Measurements from ENCODE around the gene TRAF2.

TRAF2 gene

DNA sequence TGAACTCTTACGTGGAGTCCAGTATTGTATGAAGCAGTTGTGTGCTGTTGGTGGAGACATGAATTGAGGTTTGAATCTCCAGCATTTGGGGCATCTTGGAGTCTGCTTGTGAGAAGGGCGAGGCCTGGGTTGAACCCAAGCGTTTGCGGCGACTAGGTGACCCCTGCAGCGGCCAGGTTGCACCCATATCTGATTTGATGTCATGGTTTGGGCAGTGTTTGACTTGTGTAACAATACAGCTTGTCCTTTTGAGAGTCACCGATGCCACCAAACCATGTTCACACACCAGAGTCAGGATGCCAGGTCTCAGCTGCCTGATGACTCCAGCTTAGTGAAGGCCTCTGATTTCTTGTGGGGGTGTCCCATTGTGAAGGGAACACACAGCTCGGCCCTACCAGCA is 2.1 kb downstream of the TRAF2 start:
- DNase-seq: no peak
- Histone ChIP-seq H3K27me3 (replicated peaks) (no peaks in the 10 kb centered on the region), H3K36me3 (replicated peaks) (peaks cover 3% of the 10 kb centered on the region), H3K27ac (no peak overlapping the region), H3K4me3 (ENCODE audit: low read depth, low read length) (no peak overlapping the region)
- in situ Hi-C loops (cut with HindIII; ENCODE audit: low pct_ligation_motif_present, low sequenced_read_pairs): no loop called here
- TF ChIP-seq, protein P1, sequence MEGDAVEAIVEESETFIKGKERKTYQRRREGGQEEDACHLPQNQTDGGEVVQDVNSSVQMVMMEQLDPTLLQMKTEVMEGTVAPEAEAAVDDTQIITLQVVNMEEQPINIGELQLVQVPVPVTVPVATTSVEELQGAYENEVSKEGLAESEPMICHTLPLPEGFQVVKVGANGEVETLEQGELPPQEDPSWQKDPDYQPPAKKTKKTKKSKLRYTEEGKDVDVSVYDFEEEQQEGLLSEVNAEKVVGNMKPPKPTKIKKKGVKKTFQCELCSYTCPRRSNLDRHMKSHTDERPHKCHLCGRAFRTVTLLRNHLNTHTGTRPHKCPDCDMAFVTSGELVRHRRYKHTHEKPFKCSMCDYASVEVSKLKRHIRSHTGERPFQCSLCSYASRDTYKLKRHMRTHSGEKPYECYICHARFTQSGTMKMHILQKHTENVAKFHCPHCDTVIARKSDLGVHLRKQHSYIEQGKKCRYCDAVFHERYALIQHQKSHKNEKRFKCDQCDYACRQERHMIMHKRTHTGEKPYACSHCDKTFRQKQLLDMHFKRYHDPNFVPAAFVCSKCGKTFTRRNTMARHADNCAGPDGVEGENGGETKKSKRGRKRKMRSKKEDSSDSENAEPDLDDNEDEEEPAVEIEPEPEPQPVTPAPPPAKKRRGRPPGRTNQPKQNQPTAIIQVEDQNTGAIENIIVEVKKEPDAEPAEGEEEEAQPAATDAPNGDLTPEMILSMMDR (IDR thresholded peaks at IDR 0.05; ENCODE audit: low read depth, low read length, missing control alignments): no peak

DNA sequence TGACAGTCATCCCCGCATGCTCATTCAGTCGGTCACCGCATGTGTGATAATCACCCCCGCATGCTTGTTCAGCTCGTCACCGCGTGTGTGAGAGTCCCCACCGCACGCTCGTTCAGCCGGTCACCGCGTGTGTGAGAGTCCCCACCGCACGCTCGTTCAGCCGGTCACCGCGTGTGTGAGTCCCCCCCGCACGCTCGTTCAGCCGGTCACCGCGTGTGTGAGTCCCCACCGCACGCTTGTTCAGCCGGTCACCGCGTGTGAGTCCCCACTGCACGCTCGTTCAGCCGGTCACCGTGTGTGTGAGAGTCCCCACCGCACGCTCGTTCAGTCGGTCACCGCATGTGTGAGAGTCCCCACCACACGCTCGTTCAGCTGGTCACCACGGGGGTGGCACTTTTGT is 3.5 kb downstream of the TRAF2 start:
- no peak for DNase-seq
- TF ChIP-seq, protein P1 (IDR thresholded peaks at IDR 0.05; ENCODE audit: low read depth, low read length, missing control alignments): no peak
- Histone ChIP-seq H3K4me3 (ENCODE audit: low read depth, low read length) (no peak overlapping the region), H3K27me3 (replicated peaks) (no peaks in the 10 kb centered on the region), H3K36me3 (replicated peaks) (peaks cover 3% of the 10 kb centered on the region), H3K27ac (no peak overlapping the region)
- in situ Hi-C loops (cut with HindIII; ENCODE audit: low pct_ligation_motif_present, low sequenced_read_pairs): no loop called here

DNA sequence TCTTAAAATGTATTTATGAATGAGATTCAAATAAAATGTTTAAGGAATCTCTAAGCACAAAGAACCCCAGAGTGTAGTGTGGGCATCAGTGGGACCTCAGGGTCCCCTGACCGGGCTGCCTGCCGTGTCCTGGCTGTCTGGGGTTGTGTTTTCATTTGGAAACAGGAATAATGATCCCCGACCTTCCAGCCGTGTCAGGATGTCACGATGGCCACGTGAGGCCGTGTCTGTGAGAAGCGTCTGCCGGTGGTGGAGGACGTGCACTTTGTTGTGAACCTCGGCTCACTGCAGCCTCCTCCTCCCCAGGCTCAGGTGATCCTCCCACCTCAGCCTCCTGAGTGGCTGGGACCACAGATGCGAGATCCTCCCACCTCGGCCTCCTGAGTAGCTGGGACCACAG is 4.3 kb downstream of the TRAF2 start:
- TF ChIP-seq, protein P1 (IDR thresholded peaks at IDR 0.05; ENCODE audit: low read depth, low read length, missing control alignments): no peak
- DNase-seq: no peak
- no peaks in the 10 kb centered on the region for H3K27me3 ChIP-seq (replicated peaks)
- no peak overlapping the region for H3K4me3 ChIP-seq (ENCODE audit: low read depth, low read length)
- peaks cover 3% of the 10 kb centered on the region for H3K36me3 ChIP-seq (replicated peaks)
- no peak overlapping the region for H3K27ac ChIP-seq
- in situ Hi-C loops (cut with HindIII; ENCODE audit: low pct_ligation_motif_present, low sequenced_read_pairs): no loop called here

DNA sequence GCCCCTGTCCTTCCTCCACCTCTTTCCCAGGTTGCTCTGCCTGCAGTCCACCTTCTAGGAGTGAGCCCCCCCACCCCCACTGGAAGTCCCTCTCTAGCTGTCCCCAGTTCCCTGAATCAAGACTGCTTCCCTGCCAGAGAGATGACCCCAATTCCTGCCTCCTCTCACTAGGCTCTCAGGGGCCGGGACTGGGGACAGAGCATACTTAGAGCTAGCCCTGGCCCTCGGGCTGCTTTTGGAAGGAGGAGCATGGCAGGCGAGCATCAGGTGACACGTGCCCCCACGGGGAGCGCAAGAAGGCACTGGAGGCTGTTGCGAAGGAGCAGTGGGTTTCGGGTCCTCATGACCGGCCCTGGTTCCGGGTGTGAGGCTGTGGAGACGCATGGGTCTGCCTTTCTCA is 9.7 kb downstream of the TRAF2 start:
- in situ Hi-C loops (cut with HindIII; ENCODE audit: low pct_ligation_motif_present, low sequenced_read_pairs): no loop called here
- peaks cover 10% of the 10 kb centered on the region for H3K36me3 ChIP-seq (replicated peaks)
- TF ChIP-seq, protein P1 (IDR thresholded peaks at IDR 0.05; ENCODE audit: low read depth, low read length, missing control alignments): no peak
- DNase-seq: no peak
- no peak overlapping the region for H3K4me3 ChIP-seq (ENCODE audit: low read depth, low read length)
- H3K27me3 ChIP-seq (replicated peaks): no peaks in the 10 kb centered on the region
- H3K27ac ChIP-seq: no peak overlapping the region

DNA sequence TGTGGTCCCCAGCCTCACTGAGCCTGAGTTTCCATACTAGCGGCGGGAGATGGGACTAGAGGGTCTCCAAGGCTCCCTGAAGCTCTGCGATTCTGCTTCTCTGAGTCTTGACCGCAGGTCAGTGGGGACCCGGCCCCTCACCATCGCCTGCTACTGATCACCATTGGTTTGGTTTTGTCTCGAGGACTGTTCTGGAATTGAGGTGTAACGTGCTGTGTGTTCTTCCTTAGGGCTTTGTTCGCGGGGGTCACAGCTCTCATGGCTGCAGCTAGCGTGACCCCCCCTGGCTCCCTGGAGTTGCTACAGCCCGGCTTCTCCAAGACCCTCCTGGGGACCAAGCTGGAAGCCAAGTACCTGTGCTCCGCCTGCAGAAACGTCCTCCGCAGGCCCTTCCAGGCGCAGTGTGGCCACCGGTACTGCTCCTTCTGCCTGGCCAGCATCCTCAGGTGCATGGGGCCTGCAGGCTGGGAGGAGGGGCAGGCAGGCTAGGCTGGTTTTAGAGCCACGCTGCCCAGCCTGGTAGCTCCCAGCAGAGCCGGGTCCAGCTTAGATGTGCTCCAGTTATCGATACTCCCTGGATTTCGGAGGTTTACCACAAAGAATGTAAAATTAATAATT is 12.3 kb downstream of the TRAF2 start:
- Histone ChIP-seq H3K27ac (no peak overlapping the region), H3K36me3 (replicated peaks) (peaks cover 7% of the 10 kb centered on the region), H3K27me3 (replicated peaks) (no peaks in the 10 kb centered on the region), H3K4me3 (ENCODE audit: low read depth, low read length) (no peak overlapping the region)
- TF ChIP-seq, protein P1 (IDR thresholded peaks at IDR 0.05; ENCODE audit: low read depth, low read length, missing control alignments): no peak
- in situ Hi-C loops (cut with HindIII; ENCODE audit: low pct_ligation_motif_present, low sequenced_read_pairs): no loop called here
- no peak for DNase-seq

DNA sequence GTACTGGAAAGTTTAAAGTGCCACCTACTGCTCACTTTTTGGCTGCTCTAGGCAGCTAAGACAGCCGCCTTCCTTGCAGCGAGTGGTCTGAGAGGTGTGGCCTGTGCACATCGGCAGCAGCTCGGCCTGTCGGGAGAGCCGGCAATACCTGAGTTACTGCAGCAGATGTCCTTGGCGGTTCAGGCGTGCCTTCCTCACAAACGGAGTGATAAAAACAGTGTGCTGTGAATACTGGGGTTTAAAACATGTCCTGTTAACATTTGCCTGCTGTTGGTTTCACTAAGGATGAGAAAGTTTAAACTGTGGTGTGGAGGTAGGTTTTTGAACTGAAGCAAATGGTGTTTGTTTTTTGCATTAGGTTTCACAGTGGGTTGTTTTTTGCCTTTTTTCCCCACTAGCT is 12.9 kb downstream of the TRAF2 start:
- no peak overlapping the region for H3K4me3 ChIP-seq (ENCODE audit: low read depth, low read length)
- TF ChIP-seq, protein P1 (IDR thresholded peaks at IDR 0.05; ENCODE audit: low read depth, low read length, missing control alignments): no peak
- no peaks in the 10 kb centered on the region for H3K27me3 ChIP-seq (replicated peaks)
- in situ Hi-C loops (cut with HindIII; ENCODE audit: low pct_ligation_motif_present, low sequenced_read_pairs): no loop called here
- DNase-seq: no peak
- H3K36me3 ChIP-seq (replicated peaks): peaks cover 7% of the 10 kb centered on the region
- no peak overlapping the region for H3K27ac ChIP-seq

Data from brain microvascular endothelial cell (primary cell).